GM12878 (cell line): ENCODE measurements around the gene TUSC7. TPM values are rescaled to one million over a fixed set of nuclear protein-coding genes. Genes with fewer than 3 reads are reported as not detected.

Experiments
- ATAC-seq: fragments of 200-7000 bp; cut with Tn5 transposase; 3 replicates; pipeline ENCODE4 v1.9.1; 2020; ENCODE audit warnings: mild to moderate bottlenecking, moderate library complexity
- BruUV-seq: library from RNA; stranded (reverse); fragments of 400-500 nt; replicated peaks from 2 replicates; lab custom pipeline; 2021; lab: Mats Ljungman, UMichigan
- CTCF ChIA-PET: fragments of 300-600 bp; sonication (Branson Sonifier 250); formaldehyde crosslinking; extraction: SDS; loops from one replicate; lab custom pipeline; 2021; ENCODE audit warnings: inconsistent platforms; lab: Yijun Ruan, JAX
- POLR2A ChIA-PET: fragments of 350-600 bp; formaldehyde crosslinking; extraction: SDS; loops from one replicate; lab custom pipeline; 2021; ENCODE audit warnings: inconsistent platforms; lab: Charles Lee
- RAD21 ChIA-PET: fragments of 300-600 bp; sonication (Branson Sonifier 250); formaldehyde crosslinking; loops from one replicate; lab custom pipeline; 2023; ENCODE audit warnings: antibody characterized with exemption; ENCODE audit not compliant: unreplicated experiment; lab: Charles Lee
- SMC1A ChIA-PET: fragments of 300-600 bp; sonication (Branson Sonifier 250); formaldehyde crosslinking; loops from one replicate; lab custom pipeline; 2023; ENCODE audit not compliant: unreplicated experiment, uncharacterized antibody; lab: Charles Lee
- DNase-seq: peaks from one replicate; pipeline ENCODE4 v3.0.0-alpha.2; 2011; ENCODE audit warnings: low read depth, low spot score
- FAIRE-seq: peaks from 3 replicates; lab custom pipeline; 2011; peaks lifted over from hg19 to GRCh38; lab: Jason Lieb, UNC
- H2AFZ ChIP-seq: 2 replicates; pipeline ENCODE4 v1.6.0; 2011; ENCODE audit warnings: low read depth, low read length, control low read depth; ENCODE audit not compliant: control insufficient read depth
- H3K27ac ChIP-seq: 2 replicates; pipeline ENCODE4 v1.5.1; 2011; ENCODE audit warnings: control low read depth; ENCODE audit not compliant: control insufficient read depth, insufficient read depth
- H3K27me3 ChIP-seq, 2 experiments: replicated peaks in 1 of 2; 2 replicates each; pipeline versions ENCODE4 v1.6.0 to v1.6.1; 2011; ENCODE audit warnings: low read length in 1 of 2; ENCODE audit not compliant: control insufficient read depth in 2 of 2, insufficient read depth in 2 of 2
- H3K36me3 ChIP-seq, 2 experiments: 2 replicates each; pipeline ENCODE4 v1.5.1; 2011; ENCODE audit warnings: low read length in 1 of 2; ENCODE audit not compliant: control insufficient read depth in 2 of 2, insufficient read depth in 2 of 2
- H3K4me1 ChIP-seq: 2 replicates; pipeline ENCODE4 v1.6.1; 2011; ENCODE audit warnings: mild to moderate bottlenecking, low read length, moderate library complexity, mixed read lengths; ENCODE audit not compliant: control insufficient read depth, insufficient read depth
- H3K4me2 ChIP-seq: 2 replicates; pipeline ENCODE4 v1.6.0; 2011; ENCODE audit warnings: control low read depth; ENCODE audit not compliant: control insufficient read depth, insufficient read depth
- H3K4me3 ChIP-seq: fragments of 200-600 bp; sonication (generic); 2 replicates; pipeline ENCODE4 v1.5.1; 2016
- H3K79me2 ChIP-seq: 2 replicates; pipeline ENCODE4 v1.6.0; 2011; ENCODE audit warnings: low read length; ENCODE audit not compliant: control insufficient read depth, insufficient read depth
- H3K9ac ChIP-seq: 2 replicates; pipeline ENCODE4 v1.8.0; 2011; ENCODE audit warnings: low read length, control low read depth, mixed read lengths; ENCODE audit not compliant: control insufficient read depth, insufficient read depth
- H3K9me3 ChIP-seq: replicated peaks from 3 replicates; pipeline ENCODE4 v1.5.1; 2011; ENCODE audit warnings: mild to moderate bottlenecking, low read length; ENCODE audit not compliant: control insufficient read depth, insufficient read depth
- H4K20me1 ChIP-seq: 2 replicates; pipeline ENCODE4 v1.6.0; 2011; ENCODE audit not compliant: control insufficient read depth, insufficient read depth
- ASH2L ChIP-seq: fragments of 300-600, 200-600 bp; sonication (generic); IDR thresholded peaks from 2 replicates; pipeline ENCODE4 v1.6.1; 2017; ENCODE audit warnings: low read depth, mild to moderate bottlenecking, borderline replicate concordance
- BACH1 ChIP-seq: fragments of 450-650 bp; IDR thresholded peaks from 2 replicates; pipeline ENCODE4 v1.6.1; 2017; ENCODE audit warnings: mild to moderate bottlenecking, borderline replicate concordance
- CBFB ChIP-seq: IDR thresholded peaks from 2 replicates; pipeline ENCODE4 v1.6.1; 2016; ENCODE audit warnings: antibody characterized with exemption, low read depth
- CEBPB ChIP-seq, 2 experiments: fragments of 150-350 bp in 1 of 2; IDR thresholded peaks; 2 replicates each; pipeline ENCODE4 v1.6.1; 2012 to 2014; ENCODE audit warnings: low read depth in 2 of 2, low read length in 2 of 2, borderline replicate concordance in 1 of 2, inconsistent platforms in 1 of 2
- CHD4 ChIP-seq: fragments of 200-600 bp; sonication (generic); IDR thresholded peaks from 2 replicates; pipeline ENCODE4 v1.6.1; 2016; ENCODE audit warnings: mild to moderate bottlenecking
- E2F8 ChIP-seq: fragments of 450-650 bp; IDR thresholded peaks from 2 replicates; pipeline ENCODE4 v1.6.1; 2018; ENCODE audit warnings: mild to moderate bottlenecking, low read depth, moderate library complexity; ENCODE audit not compliant: partially characterized antibody
- ESRRA ChIP-seq: IDR thresholded peaks from 2 replicates; pipeline ENCODE4 v1.6.1; 2012; ENCODE audit warnings: mild to moderate bottlenecking, low read length, improper control_type of control experiment
- FOS ChIP-seq: IDR thresholded peaks from 3 replicates; pipeline ENCODE4 v1.6.1; 2011; ENCODE audit warnings: borderline replicate concordance; ENCODE audit not compliant: insufficient read length; ENCODE audit errors: extremely low read depth
- FOXK2 ChIP-seq: fragments of 450-650 bp; IDR thresholded peaks from 2 replicates; pipeline ENCODE4 v1.6.1; 2017; ENCODE audit warnings: mild to moderate bottlenecking, moderate library complexity
- JUND ChIP-seq: IDR thresholded peaks from 2 replicates; pipeline ENCODE4 v1.6.1; 2012; ENCODE audit warnings: low read depth, mild to moderate bottlenecking, low read length, improper control_type of control experiment, moderate library complexity
- LARP7 ChIP-seq: fragments of 450-650 bp; IDR thresholded peaks from 2 replicates; pipeline ENCODE4 v1.6.1; 2017; ENCODE audit warnings: mild to moderate bottlenecking
- NFXL1 ChIP-seq: fragments of 450-650 bp; IDR thresholded peaks from 2 replicates; pipeline ENCODE4 v1.6.1; 2017; ENCODE audit warnings: antibody characterized with exemption, mild to moderate bottlenecking, borderline replicate concordance
- POLR2A ChIP-seq: IDR thresholded peaks from 2 replicates; pipeline ENCODE4 v1.6.1; 2011; ENCODE audit warnings: low read depth, mild to moderate bottlenecking, low read length
- POU2F2 ChIP-seq: IDR thresholded peaks from 3 replicates; pipeline ENCODE4 v1.6.1; 2011; ENCODE audit warnings: low read depth, mild to moderate bottlenecking, low read length, borderline replicate concordance
- RUNX3 ChIP-seq: IDR thresholded peaks from 2 replicates; pipeline ENCODE4 v1.6.1; 2012; ENCODE audit warnings: low read length, inconsistent platforms
- SMAD5 ChIP-seq: IDR thresholded peaks from 2 replicates; pipeline ENCODE4 v1.6.1; 2016; ENCODE audit warnings: antibody characterized with exemption, low read depth
- WRNIP1 ChIP-seq: IDR thresholded peaks from 2 replicates; pipeline ENCODE4 v1.6.1; 2011; ENCODE audit warnings: low read depth, low read length, improper control_type of control experiment, borderline replicate concordance
- ZNF274 ChIP-seq: IDR thresholded peaks from one replicate; pipeline ENCODE4 v1.8.0; 2011; ENCODE audit not compliant: insufficient read length, insufficient read depth
- in situ Hi-C: fragments of 300-500 bp; cut with MboI; formaldehyde crosslinking; loops from 9 replicates; pipeline ENCODE4 v1.14.3; 2018; ENCODE audit warnings: mixed read lengths
- intact Hi-C: fragments of 100-400 bp; cut with micrococcal nuclease; formaldehyde crosslinking; loops from one replicate; pipeline ENCODE4 v1.14.2; 2022; ENCODE audit not compliant: unreplicated experiment
- polyA plus RNA-seq, 11 experiments: library from polyadenylated mRNA; depleted of rRNA in 4 of 11; unstranded in 6 of 11; stranded (reverse) in 5 of 11; fragments of >200 nt; fragmentation: Nextera tagmentation in 4 of 11; fragmentation: Illumina TruSeq in 1 of 11; extraction: Ambion mirVana in 4 of 11; extraction: Trizol in 1 of 11; gene quantifications; 1 replicate in 1 of 11; 2 replicates in 10 of 11; pipeline versions ENCODE4 v1.2.1 to v1.2.3, GENCODE V29; 2011 to 2016; ENCODE audit warnings: inconsistent platforms in 2 of 11, missing spikeins in 2 of 11, low read depth in 1 of 11
- total RNA-seq, 4 experiments: library from RNA; depleted of rRNA in 3 of 4; stranded (reverse); fragments of >200 nt in 3 of 4; fragmentation: Illumina TruSeq in 1 of 4; extraction: Trizol in 1 of 4; gene quantifications; 2 replicates each; pipeline versions ENCODE4 v1.2.1 to v1.2.3, GENCODE V29; 2013 to 2021

Gene TUSC7
- total and polyA plus RNA-seq, 10 of the 15 experiments (the other 5 are each of a cell fraction or from before 2014, with no cell fraction given), result not detected

DNA sequence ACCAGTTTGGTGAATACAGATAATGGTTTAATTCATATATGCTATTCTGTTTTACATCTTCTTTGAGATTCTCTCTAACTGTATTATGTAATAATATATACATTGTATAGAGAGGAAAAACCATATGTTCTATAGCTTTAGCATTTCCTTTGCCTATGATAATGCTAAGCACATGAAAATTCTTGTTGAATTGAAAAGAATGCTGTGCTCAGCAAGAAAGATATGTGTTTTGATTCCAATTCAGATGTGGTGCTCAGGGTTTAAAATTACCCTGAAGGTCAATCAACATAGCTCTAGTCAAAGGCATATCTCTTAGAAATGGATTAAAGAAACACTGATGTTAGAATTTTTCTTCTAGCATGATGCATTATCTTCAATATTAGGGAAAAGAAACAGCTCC, 8.5 kb upstream of the TUSC7 start:
- BruUV-seq, result no TSS peak
- no peak overlapping the region for H2AFZ ChIP-seq
- H3K4me2 ChIP-seq, result no peak overlapping the region
- H3K4me1 ChIP-seq, result no peaks in the 10 kb centered on the region
- H3K27me3 ChIP-seq, result no peaks in the 10 kb centered on the region
- TF ChIP-seq ZNF274 (no peak), RUNX3 (no peak), CBFB (no peak), FOXK2 (no peak), NFXL1 (no peak), POLR2A (no peak), POU2F2 (no peak), ESRRA (no peak), ASH2L (no peak), CEBPB (IDR thresholded peaks at IDR 0.05; ENCODE audit: borderline replicate concordance in 1 of 2, low read depth in 2 of 2, low read length in 2 of 2) (no peak), CHD4 (no peak), WRNIP1 (no peak), FOS (no peak), JUND (no peak), SMAD5 (no peak), LARP7 (no peak), E2F8 (no peak), BACH1 (no peak)
- ChIA-PET POLR2A (no interaction called here), CTCF (no interaction called here), SMC1A (no interaction called here), RAD21 (no interaction called here)
- intact Hi-C loops (no loop called here), in situ Hi-C loops (no loop called here)
- no peak overlapping the region for H3K27ac ChIP-seq
- H3K4me3 ChIP-seq, result no peak overlapping the region
- no peaks in the 10 kb centered on the region for H3K9me3 ChIP-seq
- no peaks in the 10 kb centered on the region for H3K79me2 ChIP-seq
- FAIRE-seq, result no peak
- ATAC-seq, result no peak
- no peaks in the 10 kb centered on the region for H3K36me3 ChIP-seq
- H3K9ac ChIP-seq, result no peak overlapping the region
- H4K20me1 ChIP-seq, result no peaks in the 10 kb centered on the region
- DNase-seq, result no peak
